Neural progenitor cell (in vitro differentiated cells): ENCODE data around the gene ITPR2. TPM values are rescaled to one million over a fixed set of nuclear protein-coding genes. Genes with fewer than 3 reads are reported as not detected.

Experiments used
- DNase-seq: peaks from one replicate; pipeline ENCODE4 v3.0.0-alpha.2; 2016; ENCODE audit warnings: low spot score
- H2AFZ ChIP-seq: fragments of 200-600 bp; sonication (generic); replicated peaks from 2 replicates; pipeline ENCODE4 v1.6.1; 2016; ENCODE audit warnings: antibody characterized with exemption
- H3F3A ChIP-seq: fragments of 200-600 bp; sonication (generic); 2 replicates; pipeline ENCODE4 v1.6.1; 2016; ENCODE audit warnings: antibody characterized with exemption, low read depth
- H3K27ac ChIP-seq: fragments of 200-600 bp; sonication (generic); 2 replicates; pipeline ENCODE4 v1.5.1; 2016; ENCODE audit warnings: mild to moderate bottlenecking
- H3K27me3 ChIP-seq: fragments of 200-600 bp; sonication (generic); 2 replicates; pipeline ENCODE4 v1.6.1; 2016; ENCODE audit warnings: mild to moderate bottlenecking, moderate library complexity
- H3K36me3 ChIP-seq: fragments of 200-600 bp; sonication (generic); 2 replicates; pipeline ENCODE4 v1.5.1; 2016
- H3K4me1 ChIP-seq: fragments of 200-600 bp; sonication (generic); 2 replicates; pipeline ENCODE4 v1.6.1; 2016; ENCODE audit warnings: mixed run types
- H3K4me2 ChIP-seq: fragments of 200-600 bp; sonication (generic); 2 replicates; pipeline ENCODE4 v1.6.1; 2016
- H3K4me3 ChIP-seq: fragments of 200-600 bp; sonication (generic); 2 replicates; pipeline ENCODE4 v1.5.1; 2016
- H3K79me2 ChIP-seq: fragments of 200-600 bp; sonication (generic); 2 replicates; pipeline ENCODE4 v1.6.1; 2016; ENCODE audit warnings: low read depth
- H3K9ac ChIP-seq: fragments of 200-600 bp; sonication (generic); 2 replicates; pipeline ENCODE4 v1.6.1; 2016
- H3K9me3 ChIP-seq: fragments of 200-600 bp; sonication (generic); 2 replicates; pipeline ENCODE4 v1.5.1; 2016; ENCODE audit warnings: low read depth
- H4K20me1 ChIP-seq: fragments of 200-600 bp; sonication (generic); 2 replicates; pipeline ENCODE4 v1.6.1; 2016; ENCODE audit warnings: low read depth
- H3K27ac Mint-ChIP-seq: 3 replicates; pipeline ENCODE4 v1.8.0; 2021; ENCODE audit warnings: mixed read lengths
- H3K27me3 Mint-ChIP-seq: 2 replicates; pipeline ENCODE4 v1.8.0; 2022; ENCODE audit warnings: low read depth, mild to moderate bottlenecking, inconsistent platforms, moderate library complexity, mixed read lengths; ENCODE audit not compliant: insufficient read depth
- H3K36me3 Mint-ChIP-seq: 3 replicates; pipeline ENCODE4 v1.8.0; 2021; ENCODE audit warnings: mixed read lengths
- H3K4me1 Mint-ChIP-seq: 3 replicates; pipeline ENCODE4 v1.8.0; 2021; ENCODE audit warnings: mixed read lengths
- H3K4me3 Mint-ChIP-seq: 3 replicates; pipeline ENCODE4 v1.8.0; 2021; ENCODE audit warnings: mild to moderate bottlenecking, moderate library complexity, mixed read lengths
- H3K9me3 Mint-ChIP-seq: 3 replicates; pipeline ENCODE4 v1.8.0; 2020; ENCODE audit warnings: mixed read lengths
- EZH2 ChIP-seq: fragments of 200-600 bp; sonication (generic); IDR thresholded peaks from 2 replicates; pipeline ENCODE4 v1.6.1; 2017; ENCODE audit warnings: antibody characterized with exemption, mild to moderate bottlenecking, moderate library complexity
- EZH2phosphoT487 ChIP-seq: fragments of 200-600 bp; sonication (generic); IDR thresholded peaks from 2 replicates; pipeline ENCODE4 v1.6.1; 2017; ENCODE audit warnings: antibody characterized with exemption
- total RNA-seq: library from RNA; depleted of rRNA; stranded (reverse); fragments of >200 nt; gene quantifications from 2 replicates; pipeline ENCODE4 v1.2.3, GENCODE V29; 2015; ENCODE audit warnings: low replicate concordance
- TF ChIP-seq, protein P1 (sequence below): fragments of 200-600 bp; sonication (generic); IDR thresholded peaks from 2 replicates; pipeline ENCODE4 v1.5.1; 2017; ENCODE audit warnings: antibody characterized with exemption, mild to moderate bottlenecking

The ITPR2 gene
- total RNA-seq, 1 donor from 2014 or later: 11.4 TPM

DNA sequence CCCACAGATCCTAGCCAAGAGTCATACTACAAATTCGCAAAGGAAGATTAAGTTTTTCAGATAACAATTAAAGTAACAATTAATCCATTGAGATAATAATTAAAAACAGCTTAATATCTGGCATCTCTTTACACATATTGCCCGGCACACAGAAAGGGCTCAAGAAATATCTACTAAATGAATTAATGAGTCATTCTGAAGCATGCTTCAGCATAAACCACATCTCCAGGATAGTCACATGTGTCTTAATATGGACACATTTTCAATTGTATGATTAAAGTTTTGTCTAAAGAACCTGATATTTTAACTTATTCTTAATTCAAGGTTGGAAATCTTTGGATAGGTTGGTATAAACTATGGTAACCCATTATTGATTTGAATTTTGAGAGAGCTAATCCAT, 9.6 kb downstream of the ITPR2 start:
- Mint-ChIP-seq H3K4me3 (no peak overlapping the region), H3K36me3 (no peaks in the 10 kb centered on the region), H3K27me3 (no peaks in the 10 kb centered on the region), H3K4me1 (no peaks in the 10 kb centered on the region), H3K27ac (no peak overlapping the region), H3K9me3 (no peaks in the 10 kb centered on the region)
- no peaks in the 10 kb centered on the region for H3K27me3 ChIP-seq
- H4K20me1 ChIP-seq: no peaks in the 10 kb centered on the region
- no peak for DNase-seq
- no peak for TF ChIP-seq EZH2phosphoT487
- TF ChIP-seq, protein P1, sequence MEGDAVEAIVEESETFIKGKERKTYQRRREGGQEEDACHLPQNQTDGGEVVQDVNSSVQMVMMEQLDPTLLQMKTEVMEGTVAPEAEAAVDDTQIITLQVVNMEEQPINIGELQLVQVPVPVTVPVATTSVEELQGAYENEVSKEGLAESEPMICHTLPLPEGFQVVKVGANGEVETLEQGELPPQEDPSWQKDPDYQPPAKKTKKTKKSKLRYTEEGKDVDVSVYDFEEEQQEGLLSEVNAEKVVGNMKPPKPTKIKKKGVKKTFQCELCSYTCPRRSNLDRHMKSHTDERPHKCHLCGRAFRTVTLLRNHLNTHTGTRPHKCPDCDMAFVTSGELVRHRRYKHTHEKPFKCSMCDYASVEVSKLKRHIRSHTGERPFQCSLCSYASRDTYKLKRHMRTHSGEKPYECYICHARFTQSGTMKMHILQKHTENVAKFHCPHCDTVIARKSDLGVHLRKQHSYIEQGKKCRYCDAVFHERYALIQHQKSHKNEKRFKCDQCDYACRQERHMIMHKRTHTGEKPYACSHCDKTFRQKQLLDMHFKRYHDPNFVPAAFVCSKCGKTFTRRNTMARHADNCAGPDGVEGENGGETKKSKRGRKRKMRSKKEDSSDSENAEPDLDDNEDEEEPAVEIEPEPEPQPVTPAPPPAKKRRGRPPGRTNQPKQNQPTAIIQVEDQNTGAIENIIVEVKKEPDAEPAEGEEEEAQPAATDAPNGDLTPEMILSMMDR: no peak
- no peak overlapping the region for H3K27ac ChIP-seq
- H3K79me2 ChIP-seq: no peaks in the 10 kb centered on the region
- H3F3A ChIP-seq: no peaks in the 10 kb centered on the region
- no peak overlapping the region for H3K4me3 ChIP-seq
- no peaks in the 10 kb centered on the region for H3K9me3 ChIP-seq
- no peak overlapping the region for H2AFZ ChIP-seq
- no peaks in the 10 kb centered on the region for H3K4me1 ChIP-seq
- no peak overlapping the region for H3K4me2 ChIP-seq
- H3K36me3 ChIP-seq: no peaks in the 10 kb centered on the region
- no peak overlapping the region for H3K9ac ChIP-seq

DNA sequence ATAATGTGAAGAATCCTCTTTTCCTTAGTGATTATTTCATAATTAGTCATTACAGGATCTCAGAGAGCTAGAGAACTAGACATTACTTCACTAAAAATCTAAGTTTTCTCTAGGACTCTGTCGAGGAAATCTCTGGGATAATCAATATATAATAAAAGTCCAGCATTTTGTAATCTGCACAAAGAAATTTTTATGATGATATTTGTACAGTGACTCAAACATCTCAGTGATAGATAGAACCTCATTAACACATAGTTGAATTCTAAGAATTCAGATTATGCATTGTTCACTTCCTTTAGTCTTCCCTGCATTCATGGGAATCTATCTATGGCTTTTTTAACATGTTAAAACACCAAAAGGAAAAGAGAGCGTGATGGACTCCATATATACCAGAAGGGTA, 11.0 kb downstream of the ITPR2 start:
- no peaks in the 10 kb centered on the region for H3F3A ChIP-seq
- no peak overlapping the region for H2AFZ ChIP-seq
- TF ChIP-seq EZH2phosphoT487: no peak
- TF ChIP-seq EZH2: no peak
- TF ChIP-seq, protein P1: no peak
- H4K20me1 ChIP-seq: no peaks in the 10 kb centered on the region
- no peaks in the 10 kb centered on the region for H3K9me3 Mint-ChIP-seq
- H3K4me1 ChIP-seq: no peaks in the 10 kb centered on the region
- no peak overlapping the region for H3K4me3 ChIP-seq
- no peaks in the 10 kb centered on the region for H3K4me1 Mint-ChIP-seq
- H3K36me3 ChIP-seq: no peaks in the 10 kb centered on the region
- no peak overlapping the region for H3K27ac ChIP-seq
- H3K79me2 ChIP-seq: no peaks in the 10 kb centered on the region
- H3K9ac ChIP-seq: no peak overlapping the region
- no peak overlapping the region for H3K4me2 ChIP-seq
- DNase-seq: no peak
- H3K27me3 Mint-ChIP-seq: no peaks in the 10 kb centered on the region
- H3K4me3 Mint-ChIP-seq: no peak overlapping the region
- H3K9me3 ChIP-seq: no peaks in the 10 kb centered on the region
- no peaks in the 10 kb centered on the region for H3K36me3 Mint-ChIP-seq
- H3K27ac Mint-ChIP-seq: no peak overlapping the region
- H3K27me3 ChIP-seq: no peaks in the 10 kb centered on the region

DNA sequence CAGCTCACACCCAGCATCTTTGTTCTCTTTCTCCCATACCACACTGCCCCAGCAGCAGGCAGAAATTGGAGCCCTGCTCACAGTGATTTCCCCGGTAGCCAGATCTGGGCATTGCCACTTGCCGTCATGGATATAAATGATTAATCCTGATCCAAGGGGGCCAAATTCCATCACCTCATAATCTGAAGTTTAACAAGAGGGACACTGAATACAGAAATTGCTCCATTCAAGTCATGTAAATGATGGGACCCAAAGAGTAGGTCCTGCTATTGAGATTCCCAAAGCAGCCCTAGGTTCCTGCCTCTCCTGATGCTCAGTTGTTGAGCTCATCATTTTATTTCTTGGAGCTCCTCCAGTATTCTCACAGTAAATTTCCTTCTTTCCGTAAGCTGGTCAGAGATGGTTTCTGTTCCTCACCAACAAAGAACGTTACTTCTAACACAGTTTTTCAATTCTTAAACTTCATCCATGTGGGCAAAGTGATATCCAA, 11.7 kb downstream of the ITPR2 start:
- H4K20me1 ChIP-seq: no peaks in the 10 kb centered on the region
- H2AFZ ChIP-seq: peak overlapping the region; percentile 58
- H3K36me3 ChIP-seq: no peaks in the 10 kb centered on the region
- TF ChIP-seq EZH2phosphoT487: no peak
- TF ChIP-seq EZH2: no peak
- TF ChIP-seq, protein P1: no peak
- H3K27ac Mint-ChIP-seq: no peak overlapping the region
- H3K9me3 Mint-ChIP-seq: no peaks in the 10 kb centered on the region
- no peak overlapping the region for H3K4me3 Mint-ChIP-seq
- no peaks in the 10 kb centered on the region for H3K4me1 ChIP-seq
- no peak overlapping the region for H3K4me3 ChIP-seq
- no peaks in the 10 kb centered on the region for H3K4me1 Mint-ChIP-seq
- no peak overlapping the region for H3K9ac ChIP-seq
- DNase-seq: no peak
- no peaks in the 10 kb centered on the region for H3K27me3 ChIP-seq
- no peaks in the 10 kb centered on the region for H3K9me3 ChIP-seq
- H3K36me3 Mint-ChIP-seq: no peaks in the 10 kb centered on the region
- H3K27me3 Mint-ChIP-seq: no peaks in the 10 kb centered on the region
- no peaks in the 10 kb centered on the region for H3K79me2 ChIP-seq
- H3F3A ChIP-seq: no peaks in the 10 kb centered on the region
- no peak overlapping the region for H3K4me2 ChIP-seq
- H3K27ac ChIP-seq: no peak overlapping the region
